Thoracic aorta endothelial cell (primary cell): ENCODE measurements around the gene ACER3. TPM values are rescaled to one million over a fixed set of nuclear protein-coding genes. Genes with fewer than 3 reads are reported as not detected.

Experiments
- total RNA-seq: library from RNA; depleted of rRNA; stranded (reverse); fragments of >200 nt; gene quantifications from 2 replicates; pipeline ENCODE4 v1.2.3, GENCODE V29; 2012

Gene ACER3
- total RNA-seq, result 25.9 and 44.3 TPM in 2 replicates

DNA sequence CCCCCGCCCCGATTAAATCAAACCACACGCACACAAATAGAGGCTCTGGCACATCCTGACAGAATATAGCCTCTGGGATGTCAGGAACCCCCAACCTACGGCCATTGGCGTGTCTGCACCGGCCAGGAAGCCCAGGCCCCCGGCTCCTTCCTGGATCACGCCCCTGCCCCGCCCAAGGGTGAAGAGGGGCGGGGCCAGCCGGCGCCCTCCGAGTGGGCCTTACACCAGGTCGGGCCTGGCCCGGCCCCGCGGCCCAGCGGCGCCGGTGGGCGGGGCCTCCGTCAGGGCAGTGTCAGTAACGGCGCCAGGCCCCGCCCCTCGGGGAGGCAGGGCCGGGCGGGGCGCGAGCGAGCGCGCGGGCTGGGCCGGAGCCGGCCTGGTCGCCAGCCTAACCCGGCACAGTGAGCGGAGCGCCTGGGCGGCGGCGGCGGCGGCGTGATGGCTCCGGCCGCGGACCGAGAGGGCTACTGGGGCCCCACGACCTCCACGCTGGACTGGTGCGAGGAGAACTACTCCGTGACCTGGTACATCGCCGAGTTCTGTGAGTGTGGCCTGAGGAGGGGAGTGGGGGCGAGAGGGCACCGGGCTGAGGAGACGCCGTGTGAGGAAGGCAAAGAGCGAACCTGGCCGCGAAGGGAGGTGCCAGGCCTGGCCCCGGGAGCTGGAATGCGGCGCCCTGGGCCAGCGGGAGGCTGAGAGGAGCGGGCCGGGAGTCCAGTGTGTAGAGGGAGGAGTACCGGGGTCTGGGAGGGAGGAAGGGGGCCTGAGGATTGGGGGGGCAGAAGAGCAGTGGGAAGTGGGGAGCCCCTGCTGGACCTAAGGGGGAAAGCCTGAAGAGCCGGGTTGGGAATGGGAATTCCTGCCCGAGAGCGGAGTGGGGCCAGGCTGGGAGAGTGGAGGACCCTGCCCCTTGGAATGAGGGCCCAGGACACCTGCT lies at the start of gene ACER3:
ACER3 (plus strand) TSS at position 380 of the 937 bp plus-strand sequence; CDS start at position 439, 59 bp downstream.

DNA sequence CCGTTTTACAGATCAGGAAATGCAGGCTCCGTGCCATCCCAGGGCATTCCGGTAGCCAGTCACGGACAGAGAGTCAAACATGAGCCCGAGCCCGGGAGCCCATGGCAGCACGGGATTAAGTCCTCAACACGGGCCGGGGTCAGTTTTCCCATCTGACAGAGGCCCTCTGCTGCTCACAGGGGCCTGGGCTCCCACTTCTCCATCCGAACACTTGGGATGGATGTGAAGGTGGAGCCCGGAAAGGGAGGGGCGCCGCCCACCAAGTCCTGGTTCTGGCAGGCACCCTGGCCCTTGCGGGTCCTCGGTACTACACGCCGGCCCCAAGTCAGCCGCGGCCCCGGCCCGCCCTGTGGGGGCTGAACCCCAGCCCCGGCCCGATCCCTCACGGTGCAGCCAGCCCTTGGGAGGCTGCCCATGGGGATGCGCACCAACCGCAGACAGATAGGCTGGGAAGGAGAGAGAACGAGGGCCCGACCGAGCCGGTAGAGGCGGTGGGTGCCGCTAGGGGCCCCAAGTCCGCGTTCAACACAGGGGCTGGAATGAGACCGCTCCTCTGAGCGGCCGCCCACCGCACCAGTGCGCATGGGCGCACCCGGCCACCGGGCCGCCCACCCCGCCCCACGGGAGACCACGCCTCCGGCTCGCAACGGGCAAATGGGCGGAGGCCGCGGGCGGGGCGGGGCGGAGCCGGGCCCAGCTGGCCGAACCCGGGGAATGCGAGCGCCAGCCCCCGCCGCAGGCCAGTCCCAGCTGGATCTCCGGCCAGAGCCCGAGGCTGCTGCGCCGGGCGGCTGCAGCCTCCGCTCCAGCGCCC lies 205.7 kb downstream of the ACER3 start, which contains the start of gene CAPN5:
CAPN5 (plus strand) TSS at position 743 of the 814 bp plus-strand sequence. CDS start 17,916 bp downstream, outside the sequence.

Other genes with a start within 250 kb of the ACER3 start
- 15.4 and 36.3 TPM in 2 replicates for gene LRRC32, start 190.2 kb upstream of the ACER3 start, total RNA-seq
- gene TSKU, start 77.6 kb upstream of the ACER3 start, total RNA-seq, result 9.3 and 15.1 TPM in 2 replicates
- under 0.01 TPM in 1 of 2 replicates, not detected in the other for gene B3GNT6, start 173.5 kb downstream of the ACER3 start, total RNA-seq
- 8.4 and 10.1 TPM in 2 replicates for gene CAPN5, start 206.1 kb downstream of the ACER3 start, total RNA-seq
- 1.5 TPM in 1 of 2 replicates, not detected in the other for gene OMP, start 241.9 kb downstream of the ACER3 start, total RNA-seq